ENCODE data around the gene SPINK6.

GRCh38 chr5:148214665-148215185 lies 11.9 kb downstream of the SPINK6 start:
- TF ChIP-seq CTCF (IDR thresholded peaks at IDR 0.05): no peak
- no peak for TF ChIP-seq POLR2A (IDR thresholded peaks at IDR 0.05)
